ENCODE measurements around the gene NFIA.

NFIA gene

DNA sequence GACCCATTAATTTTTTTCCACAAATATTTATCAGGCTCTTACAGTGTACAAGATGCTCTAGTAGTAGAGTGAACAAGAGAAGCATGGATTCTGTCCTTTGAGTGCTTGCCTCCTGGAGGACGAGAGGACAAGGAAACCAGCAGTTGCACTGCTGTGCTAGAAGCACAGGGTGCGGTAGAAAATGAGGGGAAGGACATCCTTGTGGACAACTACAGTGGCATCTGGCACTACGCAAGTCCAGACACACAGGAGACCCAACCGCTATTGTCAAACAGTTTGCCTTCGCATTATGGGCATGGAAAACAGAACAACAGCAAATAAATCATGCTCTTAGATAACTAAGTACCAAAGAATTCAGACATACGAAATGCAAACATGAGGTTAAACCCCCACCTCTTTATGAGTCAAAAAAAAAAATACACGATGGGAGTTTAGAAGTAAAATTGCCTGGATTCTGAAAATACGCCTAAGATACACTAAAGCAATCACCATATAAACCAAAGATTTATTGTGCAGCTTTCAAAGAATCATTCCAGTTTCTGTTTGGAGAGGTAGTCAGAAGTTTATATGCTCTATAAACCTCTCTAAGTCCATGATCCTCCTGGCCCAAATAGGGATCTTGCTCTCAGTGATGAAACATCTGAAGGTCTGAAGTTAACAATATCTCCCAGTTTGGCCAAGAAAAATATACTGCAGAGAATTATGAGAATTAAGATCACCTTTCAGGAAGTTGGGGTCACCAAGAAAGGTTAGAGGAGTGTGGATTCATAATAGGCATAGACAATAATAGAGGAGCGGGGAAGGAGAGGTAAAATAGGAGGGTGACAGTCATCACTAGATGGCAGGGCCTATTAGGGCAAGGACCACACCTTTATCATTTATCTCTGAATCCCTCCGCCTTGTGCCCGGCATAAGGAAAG lies 307.8 kb downstream of the NFIA start:
- H3K4me3 ChIP-seq (ENCODE audit: control insufficient read depth, low read depth, low read length) = no peak overlapping the region
- DNase-seq (ENCODE audit: low read depth) = no peak
- TF ChIP-seq, protein P1, sequence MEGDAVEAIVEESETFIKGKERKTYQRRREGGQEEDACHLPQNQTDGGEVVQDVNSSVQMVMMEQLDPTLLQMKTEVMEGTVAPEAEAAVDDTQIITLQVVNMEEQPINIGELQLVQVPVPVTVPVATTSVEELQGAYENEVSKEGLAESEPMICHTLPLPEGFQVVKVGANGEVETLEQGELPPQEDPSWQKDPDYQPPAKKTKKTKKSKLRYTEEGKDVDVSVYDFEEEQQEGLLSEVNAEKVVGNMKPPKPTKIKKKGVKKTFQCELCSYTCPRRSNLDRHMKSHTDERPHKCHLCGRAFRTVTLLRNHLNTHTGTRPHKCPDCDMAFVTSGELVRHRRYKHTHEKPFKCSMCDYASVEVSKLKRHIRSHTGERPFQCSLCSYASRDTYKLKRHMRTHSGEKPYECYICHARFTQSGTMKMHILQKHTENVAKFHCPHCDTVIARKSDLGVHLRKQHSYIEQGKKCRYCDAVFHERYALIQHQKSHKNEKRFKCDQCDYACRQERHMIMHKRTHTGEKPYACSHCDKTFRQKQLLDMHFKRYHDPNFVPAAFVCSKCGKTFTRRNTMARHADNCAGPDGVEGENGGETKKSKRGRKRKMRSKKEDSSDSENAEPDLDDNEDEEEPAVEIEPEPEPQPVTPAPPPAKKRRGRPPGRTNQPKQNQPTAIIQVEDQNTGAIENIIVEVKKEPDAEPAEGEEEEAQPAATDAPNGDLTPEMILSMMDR (IDR thresholded peaks at IDR 0.05; ENCODE audit: control insufficient read depth, insufficient read depth, low read depth, low read length, missing control alignments) = no peak

DNA sequence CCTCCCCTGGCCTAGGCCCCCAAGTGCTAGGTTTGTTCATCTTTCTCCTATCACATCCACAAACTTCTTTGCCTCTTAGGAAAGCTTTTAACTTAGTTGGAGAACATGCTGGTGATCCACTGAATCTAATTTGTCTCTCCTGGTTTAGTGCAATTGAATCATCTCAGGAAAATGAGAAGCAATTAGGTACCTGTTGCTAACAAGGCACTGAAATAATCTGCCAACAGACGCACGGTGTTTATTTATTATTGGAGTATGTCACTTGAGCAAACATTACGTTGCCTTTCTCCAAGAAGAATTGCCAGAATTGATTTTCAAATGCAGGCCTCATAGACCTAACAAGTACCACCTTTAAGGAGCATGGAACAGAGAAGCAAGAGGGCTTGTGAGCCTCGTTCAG lies 309.4 kb downstream of the NFIA start:
- no peak for DNase-seq (ENCODE audit: low read depth)
- TF ChIP-seq, protein P1 (IDR thresholded peaks at IDR 0.05; ENCODE audit: control insufficient read depth, insufficient read depth, low read depth, low read length, missing control alignments) = no peak
- no peak overlapping the region for H3K4me3 ChIP-seq (ENCODE audit: control insufficient read depth, low read depth, low read length)

DNA sequence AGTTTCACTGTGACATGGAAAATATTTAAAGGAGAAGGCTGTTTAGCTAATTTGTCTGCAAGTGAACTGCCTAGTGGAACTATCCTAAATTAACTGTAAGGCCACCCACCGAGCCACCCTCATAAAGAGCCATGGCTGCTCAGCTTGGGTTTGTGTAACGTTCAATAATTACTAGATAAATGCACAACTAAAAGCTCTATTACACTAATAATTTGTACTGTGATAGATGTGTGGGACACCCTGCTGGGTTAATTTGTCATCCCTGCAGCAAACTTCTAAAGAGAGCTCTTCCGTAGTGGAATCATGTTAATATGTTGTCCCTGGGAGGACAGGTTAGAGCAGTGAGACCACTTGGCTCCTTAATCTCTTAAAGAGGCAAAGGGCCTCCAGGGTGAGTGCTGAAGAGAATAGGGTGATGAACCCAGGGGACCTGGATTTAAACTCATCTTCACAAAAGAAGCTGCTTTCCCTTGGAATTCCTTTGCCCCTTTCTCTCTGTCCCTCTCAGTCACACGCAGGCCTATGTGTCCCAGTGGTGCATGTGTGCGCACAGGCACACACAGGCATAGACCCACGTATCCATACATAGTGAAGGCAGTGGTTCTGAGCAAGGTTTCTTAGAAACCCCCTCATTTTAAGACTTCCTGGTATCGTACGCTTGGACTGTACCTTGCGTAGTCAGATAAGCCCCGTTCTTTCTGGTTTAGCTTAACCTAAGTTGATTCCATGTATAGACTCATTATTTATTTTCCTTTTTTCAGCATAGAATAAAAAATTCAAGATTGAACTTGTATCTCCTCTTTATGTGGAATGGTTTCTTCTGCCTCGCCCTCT lies 310.3 kb downstream of the NFIA start:
- H3K4me3 ChIP-seq (ENCODE audit: control insufficient read depth, low read depth, low read length) = no peak overlapping the region
- DNase-seq (ENCODE audit: low read depth) = no peak

DNA sequence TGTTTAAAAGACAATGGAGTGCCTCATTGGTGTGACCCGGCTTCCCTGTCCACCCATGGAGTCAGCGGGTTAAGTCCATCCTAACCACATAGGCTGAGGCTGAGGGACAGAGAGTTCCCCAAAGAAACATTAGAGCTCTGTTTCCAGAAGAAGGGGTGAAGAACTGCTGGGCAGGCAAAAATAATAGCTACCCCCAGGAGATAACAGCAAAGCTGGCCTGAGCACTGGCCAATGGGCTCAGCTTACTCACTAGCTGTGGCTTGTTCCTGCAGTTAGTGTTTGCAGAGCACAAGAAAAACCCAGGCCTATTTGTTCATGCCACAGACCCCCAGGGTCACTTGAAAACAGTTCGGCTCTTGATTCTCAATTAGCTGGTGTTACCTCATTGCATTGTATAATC lies 311.2 kb downstream of the NFIA start:
- TF ChIP-seq, protein P1 (IDR thresholded peaks at IDR 0.05; ENCODE audit: control insufficient read depth, insufficient read depth, low read depth, low read length, missing control alignments) = no peak
- H3K4me3 ChIP-seq (ENCODE audit: control insufficient read depth, low read depth, low read length) = no peak overlapping the region
- DNase-seq (ENCODE audit: low read depth) = no peak

More for the DNA sequence above, 310.3 kb downstream of the NFIA start:
- TF ChIP-seq, protein P1 (IDR thresholded peaks at IDR 0.05; ENCODE audit: control insufficient read depth, insufficient read depth, low read depth, low read length, missing control alignments) = no peak

DNA sequence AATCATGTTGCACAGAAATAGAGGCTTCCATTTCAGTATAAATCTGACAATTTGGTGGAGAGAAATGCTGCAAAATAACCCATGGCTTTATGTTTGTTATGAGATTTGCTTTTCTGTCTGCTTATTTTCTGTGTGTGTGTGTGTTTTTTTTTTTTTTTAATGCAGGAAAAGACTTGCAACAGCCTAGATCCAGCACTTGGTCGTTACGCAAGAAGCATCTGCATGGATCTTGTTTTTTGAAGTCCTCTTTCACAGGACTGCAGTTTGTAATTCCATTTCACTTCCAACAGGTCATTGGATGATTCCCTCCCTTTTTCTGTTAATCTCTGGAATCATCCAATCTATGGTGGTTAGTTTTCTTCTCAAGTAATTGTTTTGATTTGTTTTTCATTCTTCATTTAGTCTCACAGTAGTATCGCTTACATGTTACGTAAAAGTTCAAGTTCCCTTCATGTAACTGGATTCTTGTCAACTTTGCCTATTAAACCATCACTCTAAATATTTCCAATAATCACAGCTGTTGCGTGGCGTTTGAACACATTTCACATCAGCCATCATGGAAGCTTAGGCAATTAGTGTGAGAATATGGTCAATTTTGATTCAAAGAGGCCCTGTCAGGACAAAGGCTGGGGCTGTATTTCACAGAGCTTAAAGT lies 312.9 kb downstream of the NFIA start:
- no peak overlapping the region for H3K4me3 ChIP-seq (ENCODE audit: control insufficient read depth, low read depth, low read length)
- DNase-seq (ENCODE audit: low read depth) = no peak
- TF ChIP-seq, protein P1 (IDR thresholded peaks at IDR 0.05; ENCODE audit: control insufficient read depth, insufficient read depth, low read depth, low read length, missing control alignments) = no peak

DNA sequence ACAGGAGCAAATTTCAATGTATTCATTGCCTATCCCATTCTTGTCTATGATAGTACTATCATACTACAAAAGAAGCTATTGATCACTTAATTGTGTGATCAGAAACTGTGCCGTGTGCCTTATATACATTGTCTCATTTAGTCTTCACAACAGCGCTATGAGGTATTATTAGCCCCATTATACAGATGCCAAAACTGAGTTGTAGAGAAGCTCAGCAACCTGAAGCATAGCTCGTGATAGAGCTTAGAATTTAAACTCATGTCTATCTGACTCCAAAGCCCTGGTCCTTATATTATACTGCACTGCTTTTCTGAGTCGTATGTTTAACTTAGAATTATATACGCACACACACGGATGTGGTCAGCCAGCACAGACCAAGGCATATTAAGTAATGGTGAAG lies 315.1 kb downstream of the NFIA start:
- TF ChIP-seq, protein P1 (IDR thresholded peaks at IDR 0.05; ENCODE audit: control insufficient read depth, insufficient read depth, low read depth, low read length, missing control alignments) = no peak
- H3K4me3 ChIP-seq (ENCODE audit: control insufficient read depth, low read depth, low read length) = no peak overlapping the region
- DNase-seq (ENCODE audit: low read depth) = no peak
